HCT116 (cell line): Measurements from ENCODE around the gene AVPR1B.

ENCODE experiments used
- CEBPB ChIP-seq: IDR thresholded peaks from 2 replicates; pipeline ENCODE4 v1.6.1; 2012; ENCODE audit warnings: low read depth
- CTCF ChIP-seq, 3 experiments: fragments of 200-600 bp in 1 of 3; sonication (generic) in 1 of 3; IDR thresholded peaks in 2 of 3; conservative IDR thresholded peaks in 1 of 3; 2 replicates each; pipeline ENCODE4 v1.5.1; 2012 to 2017; ENCODE audit warnings: low read depth in 2 of 3, low read length in 2 of 3, antibody characterized with exemption in 1 of 3, borderline replicate concordance in 1 of 3, control low read depth in 1 of 3, mild to moderate bottlenecking in 1 of 3, mixed read lengths in 1 of 3, mixed run types in 1 of 3, moderate library complexity in 1 of 3; ENCODE audit not compliant: insufficient read depth in 1 of 3
- EZH2 ChIP-seq: fragments of 200-600 bp; sonication (generic); IDR thresholded peaks from 2 replicates; pipeline ENCODE4 v1.6.1; 2017; ENCODE audit warnings: antibody characterized with exemption, mixed run types
- EZH2phosphoT487 ChIP-seq: fragments of 200-600 bp; IDR thresholded peaks from 2 replicates; pipeline ENCODE4 v1.6.1; 2018; ENCODE audit warnings: antibody characterized with exemption, borderline replicate concordance
- JUND ChIP-seq: IDR thresholded peaks from 2 replicates; pipeline ENCODE4 v1.6.1; 2012
- POLR2A ChIP-seq: IDR thresholded peaks from 2 replicates; pipeline ENCODE4 v1.7.0; 2011; ENCODE audit warnings: borderline replicate concordance; ENCODE audit not compliant: insufficient read depth, insufficient read length; ENCODE audit errors: extremely low read depth
- POLR2AphosphoS5 ChIP-seq: IDR thresholded peaks from 2 replicates; pipeline ENCODE4 v1.6.1; 2011; ENCODE audit warnings: mild to moderate bottlenecking, low read depth, low read length, moderate library complexity
- RAD21 ChIP-seq: IDR thresholded peaks from 2 replicates; pipeline ENCODE4 v1.6.1; 2012; ENCODE audit warnings: low read depth, mild to moderate bottlenecking
- SRF ChIP-seq: IDR thresholded peaks from 2 replicates; pipeline ENCODE4 v1.6.1; 2012; ENCODE audit warnings: low read depth
- TCF7L2 ChIP-seq: IDR thresholded peaks from 2 replicates; pipeline ENCODE4 v1.7.0; 2011; ENCODE audit warnings: borderline replicate concordance, inconsistent platforms; ENCODE audit not compliant: insufficient read depth, insufficient read length; ENCODE audit errors: extremely low read depth
- YY1 ChIP-seq: IDR thresholded peaks from 2 replicates; pipeline ENCODE4 v1.6.1; 2011; ENCODE audit warnings: low read length, low read depth, moderate library complexity, mild to moderate bottlenecking; ENCODE audit not compliant: insufficient replicate concordance; ENCODE audit errors: extremely low read depth

GRCh38 chr1:206107168-206107544, 10.0 kb downstream of the AVPR1B start:
- TF ChIP-seq POLR2A (no peak), CTCF (IDR thresholded peaks at IDR 0.05 in 2 of 3, conservative IDR thresholded peaks at IDR 0.05 in 1 of 3; ENCODE audit: borderline replicate concordance in 1 of 3, insufficient read depth in 1 of 3, low read depth in 2 of 3, low read length in 2 of 3) (no peak), YY1 (no peak), SRF (no peak), EZH2 (no peak), RAD21 (no peak), TCF7L2 (no peak), POLR2AphosphoS5 (no peak), JUND (no peak), CEBPB (no peak), EZH2phosphoT487 (no peak)
